Osteoblast (primary cell): ENCODE data around the gene TMEM132A. TPM values are rescaled to one million over a fixed set of nuclear protein-coding genes. Genes with fewer than 3 reads are reported as not detected.
A peak's percentile ranks its signal among the peaks of the same experiment; 100 is the strongest.

Experiments
- DNase-seq: peaks from one replicate; pipeline ENCODE4 v3.0.0; 2011; ENCODE audit warnings: low spot score, mixed read lengths; ENCODE audit not compliant: insufficient read length; ENCODE audit errors: missing footprints
- H2AFZ ChIP-seq: 2 replicates; pipeline ENCODE4 v1.6.0; 2011; ENCODE audit warnings: mild to moderate bottlenecking, low read length
- H3K27ac ChIP-seq: 2 replicates; pipeline ENCODE4 v1.5.1; 2011; ENCODE audit warnings: mild to moderate bottlenecking, low read depth, low read length, moderate library complexity
- H3K27me3 ChIP-seq: 2 replicates; pipeline ENCODE4 v1.6.0; 2012; ENCODE audit warnings: mild to moderate bottlenecking, control low read depth, inconsistent platforms, low read length, moderate library complexity; ENCODE audit not compliant: insufficient read depth
- H3K36me3 ChIP-seq: 2 replicates; pipeline ENCODE4 v1.5.1; 2011; ENCODE audit warnings: mild to moderate bottlenecking, low read length, control low read depth, moderate library complexity; ENCODE audit not compliant: insufficient read depth
- H3K4me1 ChIP-seq: 2 replicates; pipeline ENCODE4 v1.5.1; 2011; ENCODE audit warnings: mild to moderate bottlenecking, low read length, control low read depth, moderate library complexity; ENCODE audit not compliant: insufficient read depth
- H3K4me2 ChIP-seq: 2 replicates; pipeline ENCODE4 v1.6.0; 2011; ENCODE audit warnings: mild to moderate bottlenecking, low read length; ENCODE audit not compliant: insufficient read depth
- H3K4me3 ChIP-seq: fragments of 200-600 bp; sonication (generic); 3 replicates; pipeline ENCODE4 v1.5.1; 2012; ENCODE audit warnings: mild to moderate bottlenecking, low read length, inconsistent platforms; ENCODE audit not compliant: insufficient read depth
- H3K79me2 ChIP-seq: 2 replicates; pipeline ENCODE4 v1.6.0; 2012; ENCODE audit warnings: mild to moderate bottlenecking, low read length, control low read depth, inconsistent platforms; ENCODE audit not compliant: insufficient read depth
- H3K9me3 ChIP-seq: 2 replicates; pipeline ENCODE4 v1.5.1; 2011; ENCODE audit warnings: low read depth, low read length, control low read depth
- H4K20me1 ChIP-seq: 2 replicates; pipeline ENCODE4 v1.6.0; 2012; ENCODE audit warnings: mild to moderate bottlenecking, low read length, control low read depth; ENCODE audit not compliant: insufficient read depth
- total RNA-seq: library from RNA; depleted of rRNA; stranded (reverse); fragments of >200 nt; gene quantifications from 2 replicates; pipeline ENCODE4 v1.2.3, GENCODE V29; 2012
- TF ChIP-seq, protein P1 (sequence below): IDR thresholded peaks from 2 replicates; pipeline ENCODE4 v1.5.1; 2011; ENCODE audit warnings: mild to moderate bottlenecking, low read depth, low read length, moderate library complexity; ENCODE audit errors: extremely low read depth

TMEM132A gene
- total RNA-seq, 1 donor = 19.5 TPM

DNA sequence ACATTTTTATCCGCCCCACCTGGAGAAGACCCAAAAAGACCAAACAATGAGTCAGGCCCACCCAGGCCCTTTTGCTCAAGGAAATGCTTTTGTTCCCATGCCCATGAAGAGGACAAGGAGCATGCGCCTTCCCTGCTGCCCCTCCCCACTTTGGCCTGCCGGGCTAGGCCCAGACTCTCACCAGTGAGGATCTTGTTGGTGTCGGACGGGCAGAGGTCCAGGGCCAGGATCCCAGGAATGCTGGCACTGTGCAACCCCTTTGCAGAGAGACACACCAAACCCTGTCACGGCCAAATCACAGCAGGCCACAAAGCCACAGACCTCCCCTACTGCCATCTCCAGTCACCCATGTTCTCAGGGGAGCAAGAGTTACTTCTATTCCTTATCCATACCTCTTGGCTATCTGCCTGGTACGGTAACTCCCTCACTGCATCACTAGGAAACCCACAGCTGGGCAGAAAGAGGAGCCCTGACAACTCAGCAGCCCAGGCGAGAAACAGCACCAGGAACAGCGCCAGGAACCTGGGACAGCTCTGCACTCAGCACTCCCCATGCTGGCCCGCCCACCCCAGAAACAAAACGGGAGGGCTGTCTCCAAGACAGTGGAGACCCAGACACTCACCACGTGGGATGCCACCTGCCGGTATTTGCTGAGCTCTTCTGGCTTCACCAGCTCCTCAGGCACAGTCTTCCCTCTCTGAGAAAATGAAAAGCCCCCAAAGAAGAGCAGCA is 23.4 kb upstream of the TMEM132A start:
- Histone ChIP-seq H2AFZ (no peak overlapping the region), H3K4me2 (no peak overlapping the region), H3K9me3 (no peaks in the 10 kb centered on the region), H3K27ac (no peak overlapping the region), H3K4me1 (peaks cover 13% of the 10 kb centered on the region), H4K20me1 (peaks cover 37% of the 10 kb centered on the region), H3K36me3 (peaks cover 67% of the 10 kb centered on the region), H3K4me3 (no peak overlapping the region), H3K79me2 (peaks cover 39% of the 10 kb centered on the region), H3K27me3 (no peaks in the 10 kb centered on the region)
- TF ChIP-seq, protein P1, sequence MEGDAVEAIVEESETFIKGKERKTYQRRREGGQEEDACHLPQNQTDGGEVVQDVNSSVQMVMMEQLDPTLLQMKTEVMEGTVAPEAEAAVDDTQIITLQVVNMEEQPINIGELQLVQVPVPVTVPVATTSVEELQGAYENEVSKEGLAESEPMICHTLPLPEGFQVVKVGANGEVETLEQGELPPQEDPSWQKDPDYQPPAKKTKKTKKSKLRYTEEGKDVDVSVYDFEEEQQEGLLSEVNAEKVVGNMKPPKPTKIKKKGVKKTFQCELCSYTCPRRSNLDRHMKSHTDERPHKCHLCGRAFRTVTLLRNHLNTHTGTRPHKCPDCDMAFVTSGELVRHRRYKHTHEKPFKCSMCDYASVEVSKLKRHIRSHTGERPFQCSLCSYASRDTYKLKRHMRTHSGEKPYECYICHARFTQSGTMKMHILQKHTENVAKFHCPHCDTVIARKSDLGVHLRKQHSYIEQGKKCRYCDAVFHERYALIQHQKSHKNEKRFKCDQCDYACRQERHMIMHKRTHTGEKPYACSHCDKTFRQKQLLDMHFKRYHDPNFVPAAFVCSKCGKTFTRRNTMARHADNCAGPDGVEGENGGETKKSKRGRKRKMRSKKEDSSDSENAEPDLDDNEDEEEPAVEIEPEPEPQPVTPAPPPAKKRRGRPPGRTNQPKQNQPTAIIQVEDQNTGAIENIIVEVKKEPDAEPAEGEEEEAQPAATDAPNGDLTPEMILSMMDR = no peak
- DNase-seq = no peak

DNA sequence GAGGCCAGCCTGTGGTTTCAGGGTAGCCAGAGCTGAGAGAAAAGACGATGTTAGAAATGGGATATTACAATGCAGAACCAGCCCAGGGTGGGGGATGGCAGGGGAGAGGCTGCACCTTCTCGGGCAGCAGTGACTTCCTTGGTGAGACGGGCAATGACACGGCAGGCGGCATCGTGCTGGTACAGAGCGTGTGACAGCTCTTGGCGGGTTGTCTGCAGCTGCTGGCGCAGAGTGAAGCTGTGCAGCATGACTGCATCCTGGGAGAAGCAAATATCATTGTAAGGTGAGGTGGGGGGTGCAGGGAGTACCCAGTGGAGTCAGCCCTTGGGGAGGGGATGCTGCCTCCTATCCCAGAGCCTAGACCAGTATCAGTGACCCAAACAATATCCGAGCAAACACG is 21.6 kb upstream of the TMEM132A start:
- TF ChIP-seq, protein P1 = no peak
- Histone ChIP-seq H3K4me3 (no peak overlapping the region), H3K4me2 (no peak overlapping the region), H4K20me1 (peaks cover 37% of the 10 kb centered on the region), H3K27ac (no peak overlapping the region), H3K79me2 (peaks cover 41% of the 10 kb centered on the region), H2AFZ (no peak overlapping the region), H3K27me3 (no peaks in the 10 kb centered on the region), H3K36me3 (peaks cover 49% of the 10 kb centered on the region), H3K4me1 (peaks cover 20% of the 10 kb centered on the region), H3K9me3 (no peaks in the 10 kb centered on the region)
- no peak for DNase-seq

DNA sequence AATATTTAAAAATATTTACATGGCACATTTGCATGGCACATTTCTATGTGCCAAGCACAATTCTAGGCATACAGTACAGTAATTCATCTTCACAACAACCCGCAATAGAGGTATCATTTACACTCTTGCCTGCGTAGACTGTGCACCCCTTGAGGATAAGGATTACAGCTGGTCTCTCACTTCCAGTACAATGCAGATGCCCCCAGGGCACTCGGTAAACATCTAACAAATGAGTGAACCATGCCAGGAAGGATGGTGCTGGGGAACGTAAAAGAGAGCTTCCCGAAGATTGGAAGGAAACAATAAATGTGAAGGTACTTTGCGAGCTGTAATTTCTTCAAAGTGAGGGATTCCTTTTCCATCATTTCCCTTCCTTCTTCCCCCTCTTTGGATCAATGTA is 19.2 kb upstream of the TMEM132A start:
- peak overlapping the region; percentile 89 for H3K4me3 ChIP-seq
- peak overlapping the region; percentile 96 for H3K4me2 ChIP-seq
- H3K27me3 ChIP-seq = peaks cover 2% of the 10 kb centered on the region
- H3K79me2 ChIP-seq = peaks cover 38% of the 10 kb centered on the region
- peaks cover 32% of the 10 kb centered on the region for H3K36me3 ChIP-seq
- no peak for DNase-seq
- H3K27ac ChIP-seq = peak overlapping the region; percentile 76
- peak overlapping the region; percentile 6 for H2AFZ ChIP-seq
- H3K9me3 ChIP-seq = no peaks in the 10 kb centered on the region
- TF ChIP-seq, protein P1 = no peak
- H3K4me1 ChIP-seq = peaks cover 20% of the 10 kb centered on the region
- peaks cover 28% of the 10 kb centered on the region for H4K20me1 ChIP-seq

DNA sequence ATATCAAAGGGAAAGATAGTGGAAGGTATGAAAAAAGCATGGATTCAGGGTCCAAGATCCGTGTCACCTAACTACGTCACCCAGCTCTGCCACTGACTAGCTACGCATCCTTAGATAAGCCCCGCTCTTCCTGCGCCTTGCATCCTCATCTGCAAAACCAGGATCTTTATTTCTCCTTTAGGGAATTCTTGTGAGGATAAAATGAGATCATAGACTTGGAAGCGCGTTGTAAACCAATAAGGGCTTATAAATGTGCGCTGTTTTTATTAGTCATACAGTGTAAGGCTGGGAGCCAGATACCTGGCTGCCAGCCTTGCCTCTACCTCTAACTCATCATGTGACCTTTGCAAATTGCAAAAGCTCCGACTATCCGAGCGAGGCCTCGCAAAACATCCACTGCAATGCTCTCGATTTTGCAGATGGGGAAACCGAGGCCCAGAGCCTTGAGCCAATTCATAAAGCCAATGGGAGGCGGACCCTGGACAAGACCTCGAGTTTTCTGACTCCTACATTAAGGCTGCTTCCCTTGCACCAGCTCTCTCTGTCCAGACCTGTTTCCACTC is 18.6 kb upstream of the TMEM132A start:
- H3K36me3 ChIP-seq = peaks cover 26% of the 10 kb centered on the region
- peak; percentile 87 for DNase-seq

More for the DNA sequence above, 18.6 kb upstream of the TMEM132A start:
- Histone ChIP-seq H3K79me2 (peaks cover 38% of the 10 kb centered on the region), H3K27me3 (peaks cover 7% of the 10 kb centered on the region), H4K20me1 (peaks cover 28% of the 10 kb centered on the region), H3K9me3 (no peaks in the 10 kb centered on the region), H2AFZ (peak overlapping the region; percentile 86), H3K4me1 (peaks cover 20% of the 10 kb centered on the region), H3K4me3 (peak overlapping the region; percentile 89), H3K4me2 (peak overlapping the region; percentile 96), H3K27ac (peak overlapping the region; percentile 76)
- TF ChIP-seq, protein P1 = no peak
